ENCODE measurements around the gene SCTR.

Gene SCTR

GRCh38 chr2:119440873-119441272, 83.4 kb downstream of the SCTR start:
- no peak for DNase-seq

- no peak for DNase-seq
Measured at GRCh38 chr2:119440501-119440870, 83.8 kb downstream of the SCTR start.

GRCh38 chr2:119439574-119440500, 84.4 kb downstream of the SCTR start:
- DNase-seq, result no peak

GRCh38 chr2:119438726-119439284, 85.5 kb downstream of the SCTR start:
- DNase-seq, result no peak

- no peak for DNase-seq
Measured at GRCh38 chr2:119438128-119438656, 86.1 kb downstream of the SCTR start.

GRCh38 chr2:119436993-119437772, 87.1 kb downstream of the SCTR start:
- DNase-seq, result no peak

- DNase-seq, result no peak
Measured at GRCh38 chr2:119435953-119436297, 88.4 kb downstream of the SCTR start.

DNA sequence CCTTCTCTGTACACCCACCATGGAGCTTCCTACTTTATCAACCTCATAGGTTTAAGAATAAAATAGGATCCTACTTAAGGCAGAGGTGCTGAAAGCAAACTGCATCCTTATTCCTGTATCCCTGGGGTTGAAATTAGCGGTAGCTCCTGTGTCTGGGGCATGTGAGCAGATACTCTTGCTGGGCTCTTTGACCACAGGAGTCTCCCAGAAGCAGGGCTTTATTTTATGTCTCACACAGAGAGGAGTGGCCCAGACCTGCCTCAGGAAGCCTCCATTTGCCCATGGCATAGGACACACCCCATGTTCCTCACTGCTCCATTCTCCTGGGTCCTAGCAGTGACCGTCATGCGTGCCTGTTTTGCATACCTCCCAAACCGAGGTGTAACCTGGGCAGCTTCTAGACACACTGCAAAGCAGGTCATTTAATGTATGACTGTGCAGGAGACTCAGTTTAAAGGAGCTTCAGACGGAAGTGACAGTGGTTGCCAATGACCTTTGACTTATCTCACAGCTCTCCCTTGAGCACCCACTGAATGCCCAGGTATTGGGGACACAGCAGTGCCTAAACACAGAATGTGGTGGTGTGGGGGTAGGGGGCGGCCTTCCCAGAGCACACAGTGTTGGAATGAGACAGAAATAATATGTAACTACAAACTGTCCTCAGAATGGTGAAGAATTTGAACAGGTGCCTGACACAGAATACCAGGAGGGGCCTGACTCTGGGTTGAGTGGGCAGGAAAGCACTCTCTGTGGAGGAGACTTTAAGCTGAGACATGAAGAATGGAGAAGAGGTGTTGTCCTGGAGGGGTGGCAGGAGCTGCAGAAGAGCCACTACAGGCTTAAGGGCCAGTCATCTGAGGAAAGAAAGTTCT, 89.0 kb downstream of the SCTR start:
- DNase-seq, result no peak

GRCh38 chr2:119434664-119435063, 89.6 kb downstream of the SCTR start:
- DNase-seq, result no peak

- DNase-seq, result no peak
Measured at GRCh38 chr2:119433636-119434327, 90.5 kb downstream of the SCTR start.

- DNase-seq, result no peak
Measured at GRCh38 chr2:119432851-119433522, 91.3 kb downstream of the SCTR start.

DNA sequence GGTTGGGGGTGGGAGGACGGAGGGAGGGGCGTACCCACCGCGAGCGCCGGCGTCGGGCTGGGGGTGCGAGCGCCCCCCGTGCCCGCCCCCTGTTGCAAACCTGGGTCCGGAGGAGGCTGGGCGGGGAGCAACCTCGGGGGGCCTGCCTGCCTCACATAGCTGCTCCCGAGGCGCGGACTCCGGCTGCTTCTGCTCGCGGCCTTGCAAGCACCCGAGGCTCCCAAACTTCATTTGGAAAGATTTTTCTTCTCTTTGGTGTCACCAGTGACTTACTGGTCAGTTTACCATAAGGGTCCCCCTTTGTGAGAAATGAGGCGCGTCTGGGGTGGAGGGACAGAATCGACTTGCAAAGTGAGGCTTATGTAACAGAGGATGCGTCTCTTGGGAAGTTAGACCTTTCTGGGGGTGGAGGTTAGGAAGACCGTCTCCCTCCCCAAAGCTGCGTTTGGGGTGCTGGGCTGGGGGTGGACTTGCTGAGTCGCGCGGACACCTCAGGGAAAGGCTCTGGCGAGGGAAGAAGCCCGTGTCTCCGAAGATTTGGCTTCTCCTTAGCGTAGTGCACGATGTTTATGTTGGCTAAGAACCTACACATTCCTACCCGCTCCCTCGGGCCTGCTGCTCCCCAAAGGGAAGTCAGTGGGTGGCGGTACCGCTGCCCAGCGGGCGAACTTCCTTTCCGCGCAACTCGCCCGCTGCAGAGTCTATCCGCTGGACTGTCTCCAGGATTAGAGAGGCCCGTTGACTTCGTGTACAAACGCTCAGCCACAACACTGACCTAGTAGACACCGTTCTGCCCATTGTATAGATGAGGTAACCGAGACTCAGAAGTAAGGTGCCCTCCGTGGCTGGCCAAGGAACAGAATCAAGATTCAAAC, 92.1 kb downstream of the SCTR start:
- DNase-seq, result no peak

DNA sequence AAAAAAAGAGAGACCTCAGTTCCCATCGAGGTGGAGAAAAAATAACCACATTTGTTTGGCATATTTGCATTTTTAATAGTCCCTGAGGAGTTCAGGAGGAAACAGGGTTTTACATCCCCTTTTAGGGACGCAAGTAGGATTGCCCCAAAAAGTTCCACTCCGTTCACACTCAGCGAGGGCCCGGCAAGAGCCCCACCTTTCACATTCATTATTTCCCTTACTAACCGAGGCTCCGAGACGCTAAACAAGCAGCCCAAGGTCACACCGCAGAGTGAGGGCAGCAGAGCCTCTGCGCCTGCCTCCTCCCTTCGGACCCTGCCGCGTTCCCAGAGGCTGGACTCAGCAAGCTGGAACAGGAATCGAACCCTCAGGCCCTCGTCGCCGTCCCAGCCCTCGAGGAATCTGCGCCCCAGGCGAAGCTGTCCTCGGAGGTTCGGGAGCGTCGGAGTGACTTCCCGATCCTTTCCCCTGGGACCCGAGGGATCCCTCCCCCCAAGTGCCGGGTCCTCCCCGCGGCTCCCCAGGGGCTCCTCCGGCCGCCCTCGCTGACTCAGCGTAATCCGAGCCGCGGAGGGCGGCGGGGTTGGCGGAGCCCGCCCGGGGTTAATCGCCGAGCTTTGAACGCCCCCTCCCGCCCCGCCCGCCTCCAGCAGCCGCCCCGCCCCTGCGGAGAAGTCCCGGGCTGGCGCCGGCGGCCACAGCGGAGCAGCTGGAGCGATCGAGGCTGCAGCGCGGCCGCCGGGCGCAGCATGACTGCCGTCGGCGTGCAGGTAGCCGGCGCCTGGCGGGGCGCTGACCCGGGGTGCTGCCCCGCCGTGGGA, 92.9 kb downstream of the SCTR start, which contains the start of gene TMEM37:
Gene TMEM37, plus strand, starts transcription at position 700 of the 821 bp plus-strand sequence. Its CDS starts 50 bp downstream, at position 750.
- DNase-seq, result peak; percentile 60

GRCh38 chr2:119430023-119430498, 94.2 kb downstream of the SCTR start:
- no peak for DNase-seq

DNA sequence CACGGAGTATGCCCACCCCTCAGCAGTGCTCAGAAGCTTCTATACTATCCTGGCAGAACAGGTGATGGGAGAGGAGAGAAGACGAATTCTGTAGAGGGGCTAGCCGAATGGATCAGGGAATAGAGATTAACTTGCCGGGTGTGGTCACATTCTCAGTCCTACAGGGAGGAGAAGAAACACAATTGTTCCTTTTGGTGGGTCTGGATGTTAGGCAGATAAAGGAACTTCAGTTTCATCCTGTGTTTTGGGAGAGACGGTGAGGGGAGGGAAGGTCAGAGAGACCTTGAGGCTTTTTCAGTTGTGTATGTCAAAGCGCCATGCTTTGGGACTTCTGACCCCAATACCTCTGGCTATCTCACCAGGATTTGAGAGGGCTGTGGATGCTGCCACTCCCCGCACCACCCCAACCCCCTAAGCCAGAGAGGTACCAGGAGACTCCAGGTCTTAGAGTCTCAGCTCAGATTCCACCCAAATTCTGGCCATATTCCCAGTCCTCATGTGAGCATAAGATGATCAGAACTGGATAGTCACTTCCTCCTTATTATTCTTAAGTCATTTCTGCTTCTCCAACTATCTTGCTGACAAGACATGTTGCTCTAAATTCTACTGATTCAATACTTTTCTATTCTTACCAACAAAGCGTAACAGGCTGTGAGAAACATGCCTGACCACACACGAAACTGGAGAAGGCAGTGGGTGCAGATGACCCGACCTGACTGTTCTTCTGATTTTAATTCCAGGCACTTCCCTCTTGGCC, 94.9 kb downstream of the SCTR start:
- no peak for DNase-seq

DNA sequence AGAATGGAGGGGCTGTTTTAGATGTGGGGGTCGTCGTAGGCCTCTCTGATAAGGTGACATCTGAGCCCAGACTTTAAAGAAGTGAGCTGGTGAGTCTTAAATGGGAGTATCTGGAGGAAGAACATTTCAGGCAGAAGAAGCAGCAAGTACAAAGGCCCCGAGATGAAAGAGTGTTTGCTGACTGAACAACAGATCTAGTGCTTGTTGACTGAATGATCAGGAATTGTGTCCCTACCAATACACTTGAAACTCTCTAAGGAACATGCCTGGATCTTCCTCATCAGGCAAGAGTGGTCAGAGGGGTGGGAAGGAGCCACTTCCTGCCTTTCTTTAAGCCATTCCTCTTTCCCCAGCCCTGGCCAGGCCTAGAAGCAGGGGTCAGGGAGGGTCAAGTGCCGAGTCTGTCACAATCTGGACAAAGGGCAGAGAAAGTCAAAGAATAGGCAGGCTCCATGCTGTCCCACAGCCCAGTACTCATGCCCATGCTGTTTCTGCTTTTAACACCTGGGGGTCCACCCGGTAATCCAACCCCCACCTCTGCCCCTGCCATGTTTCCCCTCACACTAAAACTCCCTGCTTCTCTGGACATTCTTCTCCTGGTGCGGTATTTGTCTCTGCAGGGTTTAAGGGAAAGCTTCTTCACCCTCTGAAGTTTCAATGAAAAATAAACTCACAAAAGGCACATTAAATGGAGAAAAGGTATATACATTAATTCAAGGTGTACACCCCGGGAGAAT, 95.6 kb downstream of the SCTR start:
- no peak for DNase-seq

GRCh38 chr2:119427756-119428155, 96.5 kb downstream of the SCTR start:
- no peak for DNase-seq

All from NCI-H510A treated with DMSO at 0.1 percent for 48 hours (cell line).